Measurements from ENCODE around the gene HMX1.

Gene HMX1

DNA sequence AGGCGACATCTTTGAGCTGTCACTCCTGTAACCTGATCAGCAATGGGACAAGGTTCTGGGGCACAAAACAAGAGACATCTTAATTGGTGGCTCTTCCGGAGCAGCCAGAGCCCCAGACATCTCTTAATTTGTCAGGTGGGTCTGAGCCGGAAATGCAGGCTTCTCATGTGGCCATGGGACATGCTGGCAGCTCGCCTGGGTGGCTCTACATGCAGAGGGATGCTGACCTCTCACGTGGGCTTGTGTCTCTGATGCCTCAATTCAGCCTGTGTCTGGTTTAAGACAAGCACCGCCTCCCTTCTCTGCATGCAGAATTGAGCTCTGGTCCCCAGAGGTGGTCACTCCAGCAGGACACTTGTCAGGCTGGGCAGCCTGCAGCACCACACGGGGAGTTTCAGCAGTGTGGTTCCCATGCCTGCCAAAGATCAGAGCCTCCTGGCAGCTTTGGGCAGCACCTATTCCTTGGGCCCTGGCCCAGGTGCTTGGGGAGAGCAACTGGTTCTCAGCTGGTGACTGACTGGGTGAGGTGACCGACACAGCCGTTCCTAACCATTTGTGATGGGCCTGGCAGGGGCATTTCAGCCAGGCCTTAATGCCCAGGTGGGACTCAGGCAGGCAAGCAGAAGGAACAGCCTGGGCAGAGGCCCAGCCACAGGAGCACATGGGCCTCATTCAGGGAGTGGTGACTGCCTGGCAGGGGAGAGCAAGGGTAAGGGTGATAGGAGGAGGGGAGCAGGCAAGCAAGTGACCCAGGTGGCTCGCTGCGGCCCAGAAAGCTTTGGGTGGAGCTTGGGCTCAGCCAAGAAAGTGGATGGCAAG is 53.4 kb downstream of the HMX1 start:
- no peak for DNase-seq (ENCODE audit: low read depth)

- no peak for DNase-seq (ENCODE audit: low read depth)
Measured at GRCh38 chr4:8817813-8818062, 53.9 kb downstream of the HMX1 start.

GRCh38 chr4:8817096-8817812 is 54.4 kb downstream of the HMX1 start:
- DNase-seq (ENCODE audit: low read depth) = no peak

All from EH (cell line).